HEK293T (cell line): Measurements from ENCODE around the gene FGF14.

Experiments
- BHLHE40 ChIP-seq: fragments of 450-650 bp; IDR thresholded peaks from 2 replicates; pipeline ENCODE4 v1.6.1; 2016; ENCODE audit warnings: mild to moderate bottlenecking, moderate library complexity, borderline replicate concordance
- CTBP1 ChIP-seq: fragments of 450-650 bp; IDR thresholded peaks from 2 replicates; pipeline ENCODE4 v1.6.1; 2016; ENCODE audit warnings: borderline replicate concordance
- FOXA1 ChIP-seq: fragments of 450-650 bp; IDR thresholded peaks from 2 replicates; pipeline ENCODE4 v1.6.1; 2016; ENCODE audit warnings: mild to moderate bottlenecking
- FOXM1 ChIP-seq: fragments of 450-650 bp; IDR thresholded peaks from 2 replicates; pipeline ENCODE4 v1.6.1; 2017; ENCODE audit warnings: mild to moderate bottlenecking, borderline replicate concordance
- SP1 ChIP-seq: fragments of 450-650 bp; IDR thresholded peaks from 2 replicates; pipeline ENCODE4 v1.6.1; 2017
- SUZ12 ChIP-seq: fragments of 450-650 bp; IDR thresholded peaks from 2 replicates; pipeline ENCODE4 v1.6.1; 2016; ENCODE audit warnings: mild to moderate bottlenecking
- TARDBP ChIP-seq: fragments of 450-650 bp; IDR thresholded peaks from 2 replicates; pipeline ENCODE4 v1.6.1; 2016

DNA sequence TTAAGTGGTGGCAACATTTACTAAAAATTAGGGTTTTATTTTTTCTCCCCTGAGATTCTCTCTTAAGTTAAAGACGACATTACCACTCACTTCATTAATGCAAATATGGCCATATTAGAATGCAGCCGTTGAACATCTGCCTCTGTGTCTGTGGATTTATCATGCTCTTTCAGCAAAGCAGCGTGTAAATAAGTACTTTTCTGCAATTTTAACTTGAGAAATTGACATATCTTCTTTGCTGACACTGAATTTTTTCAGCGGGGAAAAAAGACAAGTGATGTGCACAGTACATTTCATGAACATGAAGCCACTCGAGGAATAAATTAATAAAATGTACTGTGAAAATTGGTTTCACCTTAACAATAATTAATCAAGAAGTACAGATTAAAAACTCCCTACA lies 543.0 kb downstream of the FGF14 start:
- TF ChIP-seq CTBP1, result no peak
- no peak for TF ChIP-seq SP1
- no peak for TF ChIP-seq FOXA1
- TF ChIP-seq FOXM1, result no peak
- no peak for TF ChIP-seq TARDBP
- no peak for TF ChIP-seq BHLHE40
- TF ChIP-seq SUZ12, result no peak
